ENCODE results near the gene ENTREP3.
A peak's percentile ranks its signal among the peaks of the same experiment; 100 is the strongest.

ENTREP3 gene

GRCh38 chr1:155255243-155256007 lies at the start of gene ENTREP3:
Gene ENTREP3 (minus strand): TSS chr1:155255483. CDS start chr1:155254877, 606 bp downstream.
- Histone ChIP-seq H2AFZ (ENCODE audit: low read depth, low read length) (peak within 1 kb of the TSS; percentile 3; the same call in 1 of the 2 replicates), H3K4me3 (ENCODE audit: low read length) (peak within 1 kb of the TSS; percentile 83), H3K9me3 (ENCODE audit: insufficient read depth, low read length) (no peaks in the 10 kb centered on the region), H3K27ac (ENCODE audit: low read length) (peak within 1 kb of the TSS; percentile 13), H3K4me2 (ENCODE audit: low read length) (peak within 1 kb of the TSS; percentile 89), H3K27me3 (ENCODE audit: low read depth, low read length) (no peaks in the 10 kb centered on the region), H3K36me3 (replicated peaks; ENCODE audit: low read depth, low read length) (peaks cover 24% of the 10 kb centered on the region), H4K20me1 (ENCODE audit: insufficient read depth, low read length) (no peaks in the 10 kb centered on the region), H3K79me2 (ENCODE audit: low read length) (peaks cover 8% of the 10 kb centered on the region), H3K9ac (ENCODE audit: low read length) (peak within 1 kb of the TSS; percentile 68), H3K4me1 (ENCODE audit: low read length) (peaks cover 18% of the 10 kb centered on the region)
- TF ChIP-seq EZH2phosphoT487 (IDR thresholded peaks at IDR 0.05; ENCODE audit: low read depth) (no peak), CTCF (IDR thresholded peaks at IDR 0.05; ENCODE audit: low read depth, low read length) (no peak)

- Histone ChIP-seq H3K4me1 (ENCODE audit: low read length) (peaks cover 40% of the 10 kb centered on the region), H4K20me1 (ENCODE audit: insufficient read depth, low read length) (no peaks in the 10 kb centered on the region), H2AFZ (ENCODE audit: low read depth, low read length) (peak overlapping the region; percentile 92), H3K4me3 (ENCODE audit: low read length) (peak overlapping the region; percentile 74), H3K4me2 (ENCODE audit: low read length) (peak overlapping the region; percentile 88), H3K9ac (ENCODE audit: low read length) (peak overlapping the region; percentile 60), H3K27ac (ENCODE audit: low read length) (peak overlapping the region; percentile 82), H3K36me3 (replicated peaks; ENCODE audit: low read depth, low read length) (peaks cover 8% of the 10 kb centered on the region), H3K27me3 (ENCODE audit: low read depth, low read length) (no peaks in the 10 kb centered on the region), H3K79me2 (ENCODE audit: low read length) (peaks cover 10% of the 10 kb centered on the region), H3K9me3 (ENCODE audit: insufficient read depth, low read length) (no peaks in the 10 kb centered on the region)
- TF ChIP-seq EZH2phosphoT487 (IDR thresholded peaks at IDR 0.05; ENCODE audit: low read depth) = no peak
- TF ChIP-seq CTCF (IDR thresholded peaks at IDR 0.05; ENCODE audit: low read depth, low read length) = peak; percentile 29
Measured at GRCh38 chr1:155304558-155305063, 49.3 kb upstream of the ENTREP3 start.

GRCh38 chr1:155301342-155301841 lies 46.1 kb upstream of the ENTREP3 start, which contains the start of gene PKLR:
Gene PKLR (minus strand): TSS chr1:155301438. CDS start chr1:155301395, 43 bp downstream.
- H3K4me3 ChIP-seq (ENCODE audit: low read length) = no peak within 1 kb of the TSS
- TF ChIP-seq CTCF (IDR thresholded peaks at IDR 0.05; ENCODE audit: low read depth, low read length) (no peak), EZH2phosphoT487 (IDR thresholded peaks at IDR 0.05; ENCODE audit: low read depth) (no peak)
- H3K9ac ChIP-seq (ENCODE audit: low read length) = no peak within 1 kb of the TSS
- H3K4me1 ChIP-seq (ENCODE audit: low read length) = peaks cover 35% of the 10 kb centered on the region
- no peaks in the 10 kb centered on the region for H4K20me1 ChIP-seq (ENCODE audit: insufficient read depth, low read length)
- H3K36me3 ChIP-seq (replicated peaks; ENCODE audit: low read depth, low read length) = no peaks in the 10 kb centered on the region
- H3K27ac ChIP-seq (ENCODE audit: low read length) = no peak within 1 kb of the TSS
- H3K4me2 ChIP-seq (ENCODE audit: low read length) = no peak within 1 kb of the TSS
- H3K79me2 ChIP-seq (ENCODE audit: low read length) = no peaks in the 10 kb centered on the region
- no peak within 1 kb of the TSS for H2AFZ ChIP-seq (ENCODE audit: low read depth, low read length)
- no peaks in the 10 kb centered on the region for H3K9me3 ChIP-seq (ENCODE audit: insufficient read depth, low read length)
- H3K27me3 ChIP-seq (ENCODE audit: low read depth, low read length) = no peaks in the 10 kb centered on the region
